ENCODE results near the gene ETS2. TPM values are rescaled to one million over a fixed set of nuclear protein-coding genes. Genes with fewer than 3 reads are reported as not detected.
A peak's percentile ranks its signal among the peaks of the same experiment; 100 is the strongest.
"Not testable (repeated sequence)": the region's sequence is repeated elsewhere in the genome, so short reads cannot be mapped to it uniquely, and the experiment has no call there.

Gene ETS2
- polyA plus RNA-seq, 1 donor from 2014 or later = 2.8 TPM

GRCh38 chr21:38840456-38841300 is 34.9 kb downstream of the ETS2 start:
- no peaks in the 10 kb centered on the region for H3K36me3 Mint-ChIP-seq
- H3K27ac Mint-ChIP-seq = no peak overlapping the region
- no peak overlapping the region for H3K4me3 Mint-ChIP-seq
- no peaks in the 10 kb centered on the region for H3K9me3 Mint-ChIP-seq
- H3K27me3 Mint-ChIP-seq = peaks cover 14% of the 10 kb centered on the region
- H3K4me1 Mint-ChIP-seq = no peaks in the 10 kb centered on the region

- no peak overlapping the region for H3K27ac Mint-ChIP-seq
- H3K27me3 Mint-ChIP-seq = peaks cover 10% of the 10 kb centered on the region
- no peaks in the 10 kb centered on the region for H3K4me1 Mint-ChIP-seq
- H3K36me3 Mint-ChIP-seq = no peaks in the 10 kb centered on the region
- no peaks in the 10 kb centered on the region for H3K9me3 Mint-ChIP-seq
- H3K4me3 Mint-ChIP-seq = no peak overlapping the region
Measured at GRCh38 chr21:38841472-38841871, 35.7 kb downstream of the ETS2 start.

DNA sequence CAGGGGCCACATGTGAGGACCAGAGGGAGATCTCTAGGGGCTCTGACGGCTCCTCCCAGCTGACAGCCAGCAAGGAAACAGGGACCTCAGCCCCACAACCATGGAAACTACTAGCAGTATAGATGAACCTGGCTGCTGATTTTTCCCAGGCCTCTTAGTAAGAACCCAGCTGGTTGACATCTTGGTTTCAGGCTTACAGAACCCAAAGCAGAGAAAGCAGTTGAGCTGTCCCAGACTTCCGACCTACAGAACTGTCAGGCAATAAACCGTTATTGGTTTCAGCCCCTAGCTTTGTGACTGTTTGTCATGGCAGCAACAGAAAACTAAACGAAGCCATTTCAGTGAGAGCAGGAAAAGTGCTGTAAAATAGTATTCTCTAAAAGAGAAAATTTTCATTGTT is 36.4 kb downstream of the ETS2 start:
- Mint-ChIP-seq H3K4me3 (no peak overlapping the region), H3K36me3 (no peaks in the 10 kb centered on the region), H3K9me3 (no peaks in the 10 kb centered on the region), H3K4me1 (no peaks in the 10 kb centered on the region), H3K27me3 (peaks cover 10% of the 10 kb centered on the region), H3K27ac (no peak overlapping the region)

DNA sequence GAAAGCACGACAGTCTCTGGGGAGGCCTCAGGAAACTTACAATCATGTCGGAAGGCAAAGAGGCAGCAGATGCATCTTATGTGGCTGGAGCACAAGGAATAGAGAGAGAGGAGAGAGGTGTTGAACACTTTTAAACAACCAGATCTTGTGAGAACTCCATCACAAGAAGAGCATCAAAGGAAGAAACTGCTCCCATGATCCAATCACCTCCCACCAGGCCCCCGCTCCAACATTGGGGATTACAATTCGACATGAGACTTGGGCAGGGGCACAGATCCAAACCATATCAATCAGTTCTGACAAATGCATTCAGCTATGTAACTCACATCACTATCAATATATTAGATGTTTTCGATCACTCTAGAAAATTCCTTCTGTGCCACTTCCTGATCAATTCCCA is 37.6 kb downstream of the ETS2 start:
- H3K4me1 Mint-ChIP-seq = no peaks in the 10 kb centered on the region
- peaks cover 9% of the 10 kb centered on the region for H3K27me3 Mint-ChIP-seq

DNA sequence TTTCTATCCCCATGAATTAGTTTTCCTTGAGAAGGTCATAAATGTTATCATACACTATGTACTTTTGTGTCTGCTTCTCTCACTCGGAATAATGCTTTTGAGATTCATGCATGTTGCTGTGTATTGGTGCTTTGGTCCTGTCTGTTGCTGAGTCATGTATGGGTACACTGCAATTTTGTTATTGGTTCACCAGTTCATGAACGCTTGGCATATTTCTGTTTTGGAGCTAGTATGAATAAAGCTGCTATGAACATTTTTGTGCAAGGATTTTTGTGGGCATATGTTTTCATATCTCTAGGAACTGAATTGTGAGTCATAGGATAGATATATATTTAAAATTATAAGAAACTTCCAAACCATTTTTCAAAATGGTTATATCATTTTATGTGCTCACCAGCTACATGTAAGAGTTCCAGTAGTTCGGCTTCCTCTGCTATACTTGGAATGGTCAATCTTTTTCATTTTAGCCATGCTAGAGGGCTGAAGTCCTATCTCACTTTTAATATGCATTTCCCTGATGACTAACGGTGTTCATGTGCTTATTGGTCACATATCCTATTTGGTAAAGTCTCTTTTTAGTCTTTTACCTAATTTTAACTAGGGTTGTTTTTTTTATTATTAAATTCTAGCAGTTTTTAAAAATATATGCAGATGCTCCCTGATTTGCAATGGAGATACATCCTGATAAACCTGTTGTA is 38.2 kb downstream of the ETS2 start:
- H3K36me3 Mint-ChIP-seq = no peaks in the 10 kb centered on the region
- no peak overlapping the region for H3K4me3 Mint-ChIP-seq
- no peaks in the 10 kb centered on the region for H3K9me3 Mint-ChIP-seq
- no peak overlapping the region for H3K27ac Mint-ChIP-seq
- H3K4me1 Mint-ChIP-seq = no peaks in the 10 kb centered on the region
- H3K27me3 Mint-ChIP-seq = peaks cover 7% of the 10 kb centered on the region

More for the DNA sequence above, 37.6 kb downstream of the ETS2 start:
- H3K9me3 Mint-ChIP-seq = no peaks in the 10 kb centered on the region
- no peak overlapping the region for H3K4me3 Mint-ChIP-seq
- no peaks in the 10 kb centered on the region for H3K36me3 Mint-ChIP-seq
- no peak overlapping the region for H3K27ac Mint-ChIP-seq

DNA sequence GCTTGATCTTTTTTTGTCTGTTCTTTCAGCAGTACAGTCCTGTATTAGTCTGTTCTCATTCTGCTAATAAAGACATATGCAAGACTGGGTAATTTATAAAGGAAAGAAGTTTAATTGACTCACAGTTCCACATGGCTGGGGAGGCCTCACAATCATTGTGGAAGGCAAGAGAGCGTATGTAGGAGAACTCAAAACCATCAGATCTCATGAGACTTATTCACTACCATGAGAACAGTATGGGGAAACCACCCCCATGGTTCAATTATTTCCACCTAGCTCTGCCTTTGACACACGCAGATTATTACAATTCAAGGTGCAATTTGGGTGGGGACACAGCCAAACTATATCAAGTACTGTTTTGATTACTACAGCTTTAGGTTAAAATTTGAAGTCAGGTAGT is 39.6 kb downstream of the ETS2 start:
- H3K4me3 Mint-ChIP-seq, H3K27me3 Mint-ChIP-seq, H3K9me3 Mint-ChIP-seq, H3K27ac Mint-ChIP-seq, H3K36me3 Mint-ChIP-seq, H3K4me1 Mint-ChIP-seq: not testable (repeated sequence)

DNA sequence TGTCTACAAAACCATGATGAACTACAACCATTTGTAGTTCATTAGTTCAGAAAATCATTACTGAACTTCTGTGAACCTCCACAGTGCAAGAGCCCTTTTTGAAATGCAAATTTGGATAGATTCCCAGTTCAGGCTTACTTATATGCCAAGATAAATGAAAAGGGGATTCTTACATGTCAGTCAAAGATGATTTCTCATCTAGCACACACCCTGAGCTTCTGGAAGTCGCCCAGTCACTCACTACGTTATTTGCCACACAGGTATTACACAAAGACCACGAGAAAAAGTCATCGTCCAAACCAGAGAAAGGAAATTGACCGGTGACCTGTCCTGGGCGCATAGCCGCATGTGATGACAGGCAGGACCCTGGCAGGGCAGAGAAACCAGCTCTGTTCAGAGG is 41.8 kb downstream of the ETS2 start:
- H3K27ac Mint-ChIP-seq = no peak overlapping the region
- no peaks in the 10 kb centered on the region for H3K36me3 Mint-ChIP-seq
- H3K4me1 Mint-ChIP-seq = no peaks in the 10 kb centered on the region
- H3K9me3 Mint-ChIP-seq = no peaks in the 10 kb centered on the region
- H3K27me3 Mint-ChIP-seq = peaks cover 8% of the 10 kb centered on the region
- H3K4me3 Mint-ChIP-seq = no peak overlapping the region

DNA sequence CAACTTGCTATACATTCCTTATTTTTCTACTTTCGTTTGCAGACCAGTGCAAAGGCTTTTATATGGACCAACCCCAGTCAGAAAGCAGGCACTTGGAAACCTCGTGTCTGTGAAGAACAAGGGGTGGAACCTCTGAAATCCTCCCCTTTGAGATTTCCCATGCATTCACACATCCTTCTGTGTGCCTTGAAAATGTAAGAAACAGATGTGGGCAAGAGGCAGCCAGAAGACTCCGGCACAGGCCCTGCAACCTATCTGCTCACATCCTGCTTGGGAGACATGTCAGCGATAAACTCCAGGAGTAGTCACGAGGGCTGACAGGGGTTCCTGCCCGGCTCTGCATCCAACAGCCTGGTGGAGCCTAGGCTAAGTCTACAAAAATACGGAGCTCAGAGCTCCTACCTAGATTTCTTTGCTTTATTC is 42.5 kb downstream of the ETS2 start:
- no peaks in the 10 kb centered on the region for H3K9me3 Mint-ChIP-seq
- peaks cover 12% of the 10 kb centered on the region for H3K27me3 Mint-ChIP-seq
- no peak overlapping the region for H3K27ac Mint-ChIP-seq
- no peaks in the 10 kb centered on the region for H3K4me1 Mint-ChIP-seq
- no peak overlapping the region for H3K4me3 Mint-ChIP-seq
- H3K36me3 Mint-ChIP-seq = no peaks in the 10 kb centered on the region

DNA sequence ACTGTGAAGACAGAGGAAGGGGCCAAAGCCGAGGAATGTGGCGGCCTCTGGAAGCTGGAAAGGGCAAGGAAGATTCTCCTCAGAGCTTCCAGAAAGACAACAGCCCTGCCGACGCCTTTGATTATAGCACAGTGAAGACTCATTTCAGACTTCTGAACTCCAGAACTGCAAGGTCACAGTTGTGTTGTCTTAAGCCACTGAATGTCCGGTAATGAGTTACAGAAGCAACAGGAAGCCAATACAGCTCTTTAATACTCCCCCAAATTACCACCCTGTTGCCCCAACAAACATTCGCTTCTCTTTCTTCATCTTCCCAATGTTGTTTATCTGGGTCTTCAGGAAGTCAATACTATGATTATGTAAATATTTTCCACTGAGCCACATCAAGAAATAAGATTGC is 44.0 kb downstream of the ETS2 start:
- H3K4me3 Mint-ChIP-seq = no peak overlapping the region
- no peak overlapping the region for H3K27ac Mint-ChIP-seq
- H3K27me3 Mint-ChIP-seq = peaks cover 22% of the 10 kb centered on the region
- H3K36me3 Mint-ChIP-seq = no peaks in the 10 kb centered on the region
- no peaks in the 10 kb centered on the region for H3K4me1 Mint-ChIP-seq
- H3K9me3 Mint-ChIP-seq = no peaks in the 10 kb centered on the region

DNA sequence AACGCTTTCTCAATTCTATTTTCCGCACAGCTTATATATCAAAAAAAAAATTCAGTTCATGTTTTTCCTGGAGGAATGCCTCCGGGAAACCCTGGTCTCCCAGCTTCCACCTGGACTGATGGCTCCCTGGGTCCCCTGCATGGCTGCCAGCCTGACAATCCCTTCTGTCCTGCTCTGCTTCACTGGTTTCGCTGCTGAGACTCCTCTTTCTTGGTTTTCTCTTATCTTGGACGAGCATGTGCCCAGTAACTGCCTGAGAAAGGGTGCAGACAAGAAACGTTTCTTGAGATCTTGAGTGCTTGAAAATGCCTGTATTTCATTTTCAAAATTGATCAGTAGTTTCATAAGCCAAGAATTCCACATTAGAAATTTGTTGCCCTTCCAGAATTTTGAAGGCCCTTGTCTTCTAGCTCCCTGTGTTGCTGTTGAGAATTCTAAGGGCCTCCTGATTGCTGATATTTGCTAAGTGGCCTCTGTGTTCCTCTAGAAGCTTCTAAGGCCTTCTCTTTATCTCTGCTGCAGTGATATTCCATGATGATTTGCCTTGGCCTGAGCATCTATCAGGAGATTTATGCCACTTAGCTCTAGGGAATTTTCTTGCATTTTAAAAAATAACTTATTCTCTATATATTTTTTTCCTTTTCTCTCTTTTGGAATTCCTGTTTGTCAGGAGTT is 44.7 kb downstream of the ETS2 start:
- Mint-ChIP-seq H3K4me1 (no peaks in the 10 kb centered on the region), H3K27ac (peak overlapping the region in 1 of 3 donors; percentile 29), H3K36me3 (no peaks in the 10 kb centered on the region), H3K9me3 (no peaks in the 10 kb centered on the region), H3K27me3 (peaks cover 22% of the 10 kb centered on the region), H3K4me3 (no peak overlapping the region)

GRCh38 chr21:38851101-38851500 is 45.4 kb downstream of the ETS2 start:
- no peaks in the 10 kb centered on the region for H3K9me3 Mint-ChIP-seq
- peak overlapping the region in 1 of 3 donors; percentile 29 for H3K27ac Mint-ChIP-seq
- no peak overlapping the region for H3K4me3 Mint-ChIP-seq
- H3K4me1 Mint-ChIP-seq = no peaks in the 10 kb centered on the region
- H3K27me3 Mint-ChIP-seq = peaks cover 24% of the 10 kb centered on the region
- no peaks in the 10 kb centered on the region for H3K36me3 Mint-ChIP-seq

DNA sequence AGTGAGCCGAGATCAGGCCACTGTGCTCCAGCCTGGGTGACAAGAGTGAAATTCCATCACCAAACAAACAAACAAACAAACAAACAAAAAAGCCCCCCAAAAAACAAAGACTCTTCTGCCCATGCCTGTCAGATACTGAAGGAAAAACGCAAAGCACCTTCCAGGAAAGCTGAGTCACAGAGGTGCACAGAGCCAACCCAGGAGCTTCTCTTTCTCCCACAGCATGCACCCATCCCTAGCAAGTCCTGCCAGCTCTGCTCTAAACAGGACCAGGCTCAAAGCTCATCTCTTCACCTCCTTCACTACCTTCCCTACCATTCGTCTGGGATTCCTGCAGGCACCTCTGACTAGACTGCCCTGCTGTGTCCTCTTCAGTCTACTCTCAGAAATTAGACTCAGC is 46.5 kb downstream of the ETS2 start:
- no peak overlapping the region for H3K27ac Mint-ChIP-seq
- H3K36me3 Mint-ChIP-seq = peaks cover 1% of the 10 kb centered on the region
- H3K4me3 Mint-ChIP-seq = no peak overlapping the region
- H3K9me3 Mint-ChIP-seq = no peaks in the 10 kb centered on the region
- H3K27me3 Mint-ChIP-seq = peaks cover 25% of the 10 kb centered on the region
- no peaks in the 10 kb centered on the region for H3K4me1 Mint-ChIP-seq

- Mint-ChIP-seq H3K27me3 (peaks cover 28% of the 10 kb centered on the region), H3K36me3 (peaks cover 1% of the 10 kb centered on the region), H3K4me3 (no peak overlapping the region), H3K4me1 (no peaks in the 10 kb centered on the region), H3K9me3 (no peaks in the 10 kb centered on the region), H3K27ac (no peak overlapping the region)
Measured at GRCh38 chr21:38852708-38853107, 47.0 kb downstream of the ETS2 start.

GRCh38 chr21:38853421-38853919 is 47.7 kb downstream of the ETS2 start:
- no peaks in the 10 kb centered on the region for H3K4me1 Mint-ChIP-seq
- peaks cover 1% of the 10 kb centered on the region for H3K36me3 Mint-ChIP-seq
- no peak overlapping the region for H3K4me3 Mint-ChIP-seq
- H3K27ac Mint-ChIP-seq = peak overlapping the region in 1 of 3 donors; percentile 46
- H3K27me3 Mint-ChIP-seq = peaks cover 34% of the 10 kb centered on the region
- no peaks in the 10 kb centered on the region for H3K9me3 Mint-ChIP-seq

GRCh38 chr21:38857152-38857825 is 51.6 kb downstream of the ETS2 start:
- no peaks in the 10 kb centered on the region for H3K9me3 Mint-ChIP-seq
- H3K27ac Mint-ChIP-seq = no peak overlapping the region
- peaks cover 8 to 15% (median 12%) of the 10 kb centered on the region in 3 donors for H3K4me1 Mint-ChIP-seq

More at GRCh38 chr21:38857152-38857825, 51.6 kb downstream of the ETS2 start:
- H3K4me3 Mint-ChIP-seq = no peak overlapping the region
- H3K36me3 Mint-ChIP-seq = peaks cover 1% of the 10 kb centered on the region
- H3K27me3 Mint-ChIP-seq = peaks cover 52% of the 10 kb centered on the region

Data from IgD-negative memory B cell (primary cell).